ENCODE results near the gene PDE11A. TPM values are rescaled to one million over a fixed set of nuclear protein-coding genes. Genes with fewer than 3 reads are reported as not detected.

Gene PDE11A
- total RNA-seq (1 to 10 TPM; 1.0 to 5.9 TPM), polyA plus RNA-seq (1 to 10 TPM; 1.7 to 1.8 TPM)

DNA sequence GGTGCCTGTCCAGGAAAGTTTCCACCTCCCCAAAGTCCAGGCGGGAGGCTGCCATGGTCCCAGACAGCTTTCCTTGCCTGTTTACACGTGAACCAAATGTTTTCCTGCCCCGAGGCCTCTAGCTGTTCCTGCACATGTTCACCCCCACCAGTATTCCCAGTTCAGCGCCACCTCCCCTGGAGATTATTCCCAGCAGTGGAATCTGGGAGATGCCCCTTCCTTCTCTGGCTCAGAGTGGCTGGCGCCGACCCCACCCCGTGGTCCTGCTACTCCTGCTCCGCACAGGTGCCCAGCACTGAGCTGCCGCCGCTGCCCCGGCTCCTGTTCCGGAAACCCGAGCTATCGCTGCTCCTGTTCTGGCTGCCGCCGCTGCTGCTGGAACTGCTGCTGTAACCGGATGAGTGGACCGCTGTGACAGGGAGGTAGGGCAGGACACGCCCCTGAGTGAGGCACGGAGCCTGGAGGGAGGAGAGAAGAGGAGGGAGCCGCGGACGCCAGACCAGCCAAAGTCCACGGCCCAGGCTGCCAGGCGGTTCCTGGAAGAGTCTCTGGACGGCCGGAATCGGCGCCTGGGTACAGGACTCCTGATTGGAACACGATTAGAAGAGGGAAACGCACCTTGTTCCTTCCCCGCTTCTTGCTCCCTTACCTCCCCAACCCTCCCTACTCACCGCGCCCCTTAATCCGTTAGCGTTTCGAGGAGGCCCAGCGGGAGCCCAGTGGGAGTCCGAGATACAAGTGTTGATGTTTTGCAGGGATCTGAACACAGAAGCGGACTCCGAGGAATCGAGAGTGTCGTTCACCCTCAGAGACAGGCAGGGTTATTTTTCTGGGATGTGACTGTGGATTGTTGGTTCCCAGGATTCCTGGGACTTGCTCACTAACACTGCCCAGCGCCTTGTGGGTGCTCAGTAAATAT is at the start of gene PDE11A:
PDE11A (minus strand) TSS at position 395 of the 919 bp plus-strand sequence; CDS start at position 55, 340 bp downstream.
- Histone ChIP-seq H3K9me3 (ENCODE audit: control insufficient read depth in 4 of 4, low read length in 3 of 4) (no peaks in the 10 kb centered on the region), H3K4me3 (ENCODE audit: low read depth in 1 of 3, low read length in 3 of 3) (peak within 1 kb of the TSS; percentile 34 to 76 (median 72)), H3K36me3 (ENCODE audit: control insufficient read depth in 4 of 4, insufficient read depth in 3 of 4, low read depth in 1 of 4, low read length in 3 of 4) (no peaks in the 10 kb centered on the region), H3K4me1 (ENCODE audit: control insufficient read depth in 4 of 4, insufficient read depth in 4 of 4, low read length in 3 of 4) (peaks cover 2 to 34% (median 14%) of the 10 kb centered on the region in 4 donors), H3K27ac (ENCODE audit: low read depth in 1 of 2, low read length in 2 of 2) (peak within 1 kb of the TSS; percentile 56 to 79), H3K9ac (ENCODE audit: low read depth in 1 of 2, low read length in 2 of 2) (peak within 1 kb of the TSS; percentile 49 to 61), H3K27me3 (ENCODE audit: control insufficient read depth in 4 of 4, insufficient read depth in 4 of 4, low read length in 3 of 4) (no peaks in the 10 kb centered on the region)
- WGBS, result 3% methylated on average over 44 of the region's 44 CpGs
- TF ChIP-seq HNF4A (conservative IDR thresholded peaks at IDR 0.05), result peak; percentile 93 to 94
- TF ChIP-seq ZBTB33 (IDR thresholded peaks at IDR 0.05), result peak; percentile 63
- TF ChIP-seq, protein P1, sequence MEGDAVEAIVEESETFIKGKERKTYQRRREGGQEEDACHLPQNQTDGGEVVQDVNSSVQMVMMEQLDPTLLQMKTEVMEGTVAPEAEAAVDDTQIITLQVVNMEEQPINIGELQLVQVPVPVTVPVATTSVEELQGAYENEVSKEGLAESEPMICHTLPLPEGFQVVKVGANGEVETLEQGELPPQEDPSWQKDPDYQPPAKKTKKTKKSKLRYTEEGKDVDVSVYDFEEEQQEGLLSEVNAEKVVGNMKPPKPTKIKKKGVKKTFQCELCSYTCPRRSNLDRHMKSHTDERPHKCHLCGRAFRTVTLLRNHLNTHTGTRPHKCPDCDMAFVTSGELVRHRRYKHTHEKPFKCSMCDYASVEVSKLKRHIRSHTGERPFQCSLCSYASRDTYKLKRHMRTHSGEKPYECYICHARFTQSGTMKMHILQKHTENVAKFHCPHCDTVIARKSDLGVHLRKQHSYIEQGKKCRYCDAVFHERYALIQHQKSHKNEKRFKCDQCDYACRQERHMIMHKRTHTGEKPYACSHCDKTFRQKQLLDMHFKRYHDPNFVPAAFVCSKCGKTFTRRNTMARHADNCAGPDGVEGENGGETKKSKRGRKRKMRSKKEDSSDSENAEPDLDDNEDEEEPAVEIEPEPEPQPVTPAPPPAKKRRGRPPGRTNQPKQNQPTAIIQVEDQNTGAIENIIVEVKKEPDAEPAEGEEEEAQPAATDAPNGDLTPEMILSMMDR (IDR thresholded peaks at IDR 0.05; ENCODE audit: low read depth, low read length, missing input control), result no peak
- TF ChIP-seq SP1 (IDR thresholded peaks at IDR 0.05), result peak; percentile 96
- TF ChIP-seq NR2F2 (IDR thresholded peaks at IDR 0.05), result no peak
- TF ChIP-seq TAF1 (conservative IDR thresholded peaks at IDR 0.05), result peak; percentile 82
- peak; percentile 87 for TF ChIP-seq YY1 (IDR thresholded peaks at IDR 0.05)
- TF ChIP-seq FOXA2 (IDR thresholded peaks at IDR 0.05), result peak; percentile 39
- no peak for TF ChIP-seq ATF3 (IDR thresholded peaks at IDR 0.05)
- peak; percentile 88 for TF ChIP-seq MAX (IDR thresholded peaks at IDR 0.05)
- TF ChIP-seq, protein P2, sequence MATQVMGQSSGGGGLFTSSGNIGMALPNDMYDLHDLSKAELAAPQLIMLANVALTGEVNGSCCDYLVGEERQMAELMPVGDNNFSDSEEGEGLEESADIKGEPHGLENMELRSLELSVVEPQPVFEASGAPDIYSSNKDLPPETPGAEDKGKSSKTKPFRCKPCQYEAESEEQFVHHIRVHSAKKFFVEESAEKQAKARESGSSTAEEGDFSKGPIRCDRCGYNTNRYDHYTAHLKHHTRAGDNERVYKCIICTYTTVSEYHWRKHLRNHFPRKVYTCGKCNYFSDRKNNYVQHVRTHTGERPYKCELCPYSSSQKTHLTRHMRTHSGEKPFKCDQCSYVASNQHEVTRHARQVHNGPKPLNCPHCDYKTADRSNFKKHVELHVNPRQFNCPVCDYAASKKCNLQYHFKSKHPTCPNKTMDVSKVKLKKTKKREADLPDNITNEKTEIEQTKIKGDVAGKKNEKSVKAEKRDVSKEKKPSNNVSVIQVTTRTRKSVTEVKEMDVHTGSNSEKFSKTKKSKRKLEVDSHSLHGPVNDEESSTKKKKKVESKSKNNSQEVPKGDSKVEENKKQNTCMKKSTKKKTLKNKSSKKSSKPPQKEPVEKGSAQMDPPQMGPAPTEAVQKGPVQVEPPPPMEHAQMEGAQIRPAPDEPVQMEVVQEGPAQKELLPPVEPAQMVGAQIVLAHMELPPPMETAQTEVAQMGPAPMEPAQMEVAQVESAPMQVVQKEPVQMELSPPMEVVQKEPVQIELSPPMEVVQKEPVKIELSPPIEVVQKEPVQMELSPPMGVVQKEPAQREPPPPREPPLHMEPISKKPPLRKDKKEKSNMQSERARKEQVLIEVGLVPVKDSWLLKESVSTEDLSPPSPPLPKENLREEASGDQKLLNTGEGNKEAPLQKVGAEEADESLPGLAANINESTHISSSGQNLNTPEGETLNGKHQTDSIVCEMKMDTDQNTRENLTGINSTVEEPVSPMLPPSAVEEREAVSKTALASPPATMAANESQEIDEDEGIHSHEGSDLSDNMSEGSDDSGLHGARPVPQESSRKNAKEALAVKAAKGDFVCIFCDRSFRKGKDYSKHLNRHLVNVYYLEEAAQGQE (IDR thresholded peaks at IDR 0.05), result peak; percentile 86
- TF ChIP-seq EGR1 (IDR thresholded peaks at IDR 0.05; ENCODE audit: low read depth in 2 of 2), result no peak
- peak; percentile 90 for TF ChIP-seq HNF4G (IDR thresholded peaks at IDR 0.05)
- peak; percentile 74 to 77 for TF ChIP-seq JUND (IDR thresholded peaks at IDR 0.05)
- TF ChIP-seq FOXA1 (IDR thresholded peaks at IDR 0.05), result no peak
- peak in 1 of 2 donors; percentile 65 for TF ChIP-seq GABPA (IDR thresholded peaks at IDR 0.05 in 1 of 2, conservative IDR thresholded peaks at IDR 0.05 in 1 of 2)
- TF ChIP-seq RXRA (IDR thresholded peaks at IDR 0.05), result peak; percentile 71 to 76
- TF ChIP-seq RAD21 (IDR thresholded peaks at IDR 0.05), result peak; percentile 30 to 57
- peak; percentile 72 for DNase-seq (ENCODE audit: low spot score)
